H9 (cell line): ENCODE results near the gene RET. TPM values are rescaled to one million over a fixed set of nuclear protein-coding genes. Genes with fewer than 3 reads are reported as not detected.

ENCODE experiments used
- DNase-seq: peaks from one replicate; pipeline ENCODE4 v3.0.0-alpha.2; 2017
- H2AFZ ChIP-seq: one replicate; pipeline ENCODE4 v1.6.1; 2013; ENCODE audit warnings: mild to moderate bottlenecking, low read length, control low read depth, moderate library complexity
- H2AK5ac ChIP-seq: 2 replicates; pipeline ENCODE4 v1.6.1; 2013; ENCODE audit warnings: low read length, control low read depth, mixed read lengths; ENCODE audit not compliant: insufficient read length
- H2BK120ac ChIP-seq: one replicate; pipeline ENCODE4 v1.6.1; 2013; ENCODE audit warnings: low read depth, mild to moderate bottlenecking, low read length, control low read depth, inconsistent platforms; ENCODE audit not compliant: poor library complexity, severe bottlenecking
- H2BK12ac ChIP-seq: 2 replicates; pipeline ENCODE4 v1.6.1; 2013; ENCODE audit warnings: low read length, control low read depth, mixed read lengths, low read depth; ENCODE audit not compliant: insufficient read length
- H2BK15ac ChIP-seq: 2 replicates; pipeline ENCODE4 v1.6.1; 2013; ENCODE audit warnings: low read depth, low read length, control low read depth
- H2BK20ac ChIP-seq: one replicate; pipeline ENCODE4 v1.6.1; 2013; ENCODE audit warnings: low read depth, mild to moderate bottlenecking, low read length, control low read depth, inconsistent platforms; ENCODE audit not compliant: poor library complexity, severe bottlenecking
- H2BK5ac ChIP-seq: 2 replicates; pipeline ENCODE4 v1.6.1; 2013; ENCODE audit warnings: low read length, control low read depth, mixed read lengths; ENCODE audit not compliant: insufficient read length
- H3K14ac ChIP-seq: 2 replicates; pipeline ENCODE4 v1.6.1; 2013; ENCODE audit warnings: low read length, control low read depth; ENCODE audit not compliant: insufficient read depth
- H3K18ac ChIP-seq: 2 replicates; pipeline ENCODE4 v1.6.1; 2013; ENCODE audit warnings: low read depth, mild to moderate bottlenecking, mixed read lengths, low read length, control low read depth; ENCODE audit not compliant: insufficient read length
- H3K23ac ChIP-seq: 2 replicates; pipeline ENCODE4 v1.6.1; 2013; ENCODE audit warnings: low read length, control low read depth, mixed read lengths, low read depth; ENCODE audit not compliant: insufficient read length
- H3K23me2 ChIP-seq: 2 replicates; pipeline ENCODE4 v1.6.1; 2013; ENCODE audit warnings: low read depth, mild to moderate bottlenecking, mixed read lengths, low read length, control low read depth; ENCODE audit not compliant: insufficient read length, poor library complexity, severe bottlenecking
- H3K27ac ChIP-seq: 2 replicates; pipeline ENCODE4 v1.5.1; 2013; ENCODE audit warnings: low read length, control low read depth, mixed read lengths, low read depth; ENCODE audit not compliant: insufficient read length
- H3K27me3 ChIP-seq: 2 replicates; pipeline ENCODE4 v1.6.1; 2013; ENCODE audit warnings: low read length, control low read depth, inconsistent platforms; ENCODE audit not compliant: insufficient read depth
- H3K4ac ChIP-seq: 2 replicates; pipeline ENCODE4 v1.6.1; 2013; ENCODE audit warnings: low read depth, mild to moderate bottlenecking, control low read depth, inconsistent platforms, low read length, moderate library complexity
- H3K4me1 ChIP-seq: 2 replicates; pipeline ENCODE4 v1.6.1; 2013; ENCODE audit warnings: low read length, control low read depth, inconsistent platforms; ENCODE audit not compliant: insufficient read depth
- H3K4me2 ChIP-seq: 2 replicates; pipeline ENCODE4 v1.6.1; 2013; ENCODE audit warnings: low read length, control low read depth, mixed read lengths; ENCODE audit not compliant: insufficient read length, insufficient read depth
- H3K56ac ChIP-seq: 2 replicates; pipeline ENCODE4 v1.6.1; 2013; ENCODE audit warnings: low read depth, mild to moderate bottlenecking, mixed read lengths, low read length, control low read depth; ENCODE audit not compliant: insufficient read length
- H3K79me1 ChIP-seq: 2 replicates; pipeline ENCODE4 v1.6.1; 2013; ENCODE audit warnings: low read depth, mild to moderate bottlenecking, moderate library complexity, low read length, control low read depth, inconsistent platforms; ENCODE audit not compliant: insufficient read depth, poor library complexity, severe bottlenecking
- H3K79me2 ChIP-seq: 2 replicates; pipeline ENCODE4 v1.6.1; 2013; ENCODE audit warnings: low read length, control low read depth, inconsistent platforms; ENCODE audit not compliant: insufficient read depth
- H3K9ac ChIP-seq: 2 replicates; pipeline ENCODE4 v1.6.1; 2013; ENCODE audit warnings: low read length, control low read depth, mixed read lengths; ENCODE audit not compliant: insufficient read length; ENCODE audit errors: extremely low read depth
- H3K9me3 ChIP-seq: one replicate; pipeline ENCODE4 v1.6.1; 2013; ENCODE audit warnings: low read depth, low read length, inconsistent platforms; ENCODE audit not compliant: control insufficient read depth
- H3T11ph ChIP-seq: one replicate; pipeline ENCODE4 v1.6.1; 2013; ENCODE audit warnings: mild to moderate bottlenecking, low read length, control low read depth, inconsistent platforms
- H4K20me1 ChIP-seq: one replicate; pipeline ENCODE4 v1.6.1; 2013; ENCODE audit not compliant: control insufficient read depth, insufficient read length, insufficient read depth
- H4K5ac ChIP-seq: 2 replicates; pipeline ENCODE4 v1.6.1; 2013; ENCODE audit warnings: low read depth, mild to moderate bottlenecking, mixed read lengths, low read length, control low read depth; ENCODE audit not compliant: insufficient read length
- H4K8ac ChIP-seq: replicated peaks from 2 replicates; pipeline ENCODE4 v1.6.1; 2013; ENCODE audit warnings: low read length, control low read depth, mixed read lengths, low read depth; ENCODE audit not compliant: insufficient read length
- H4K91ac ChIP-seq: 2 replicates; pipeline ENCODE4 v1.6.1; 2013; ENCODE audit warnings: low read depth, mild to moderate bottlenecking, moderate library complexity, mixed read lengths, low read length, control low read depth; ENCODE audit not compliant: insufficient read length
- H3K27ac Mint-ChIP-seq, 3 experiments: 2 replicates in 2 of 3; 3 replicates in 1 of 3; pipeline ENCODE4 v1.8.0; 2020 to 2021; ENCODE audit warnings: mixed read lengths in 3 of 3, mild to moderate bottlenecking in 1 of 3, moderate library complexity in 1 of 3
- H3K27me3 Mint-ChIP-seq: 2 replicates; pipeline ENCODE4 v1.8.0; 2021; ENCODE audit warnings: low read depth, mild to moderate bottlenecking, moderate library complexity, mixed read lengths
- H3K36me3 Mint-ChIP-seq, 3 experiments: 2 replicates in 2 of 3; 3 replicates in 1 of 3; pipeline ENCODE4 v1.8.0; 2020 to 2021; ENCODE audit warnings: low read depth in 3 of 3, mixed read lengths in 3 of 3; ENCODE audit not compliant: insufficient read depth in 1 of 3
- H3K4me1 Mint-ChIP-seq, 2 experiments: 2 replicates each; pipeline ENCODE4 v1.8.0; 2020; ENCODE audit warnings: mixed read lengths in 2 of 2
- H3K4me3 Mint-ChIP-seq, 2 experiments: 2 replicates in 1 of 2; 3 replicates in 1 of 2; pipeline ENCODE4 v1.8.0; 2020 to 2021; ENCODE audit warnings: mild to moderate bottlenecking in 2 of 2, mixed read lengths in 2 of 2, moderate library complexity in 1 of 2
- H3K9me3 Mint-ChIP-seq, 2 experiments: 2 replicates in 1 of 2; 3 replicates in 1 of 2; pipeline ENCODE4 v1.8.0; 2020; ENCODE audit warnings: mild to moderate bottlenecking in 2 of 2, mixed read lengths in 2 of 2, moderate library complexity in 1 of 2
- CTCF ChIP-seq: fragments of 200-600 bp; sonication (generic); conservative IDR thresholded peaks from 3 replicates; pipeline ENCODE4 v1.8.0; 2021; ENCODE audit warnings: antibody characterized with exemption, mild to moderate bottlenecking
- WGBS: extraction: QIAGEN DNeasy Blood & Tissue Kit; methylation state at CpG from one replicate; pipeline ENCODE4 v1.1.7; 2013; ENCODE audit warnings: missing lambda C conversion rate, low lambda C conversion rate, mixed read lengths; ENCODE audit not compliant: insufficient read length; ENCODE audit errors: extremely low coverage; 5-methylcytosine and 5-hydroxymethylcytosine counted together
- total RNA-seq: library from RNA; stranded (reverse); gene quantifications from 2 replicates; pipeline ENCODE4 v1.2.1, GENCODE V29; 2021

Gene RET
- total RNA-seq, 1 experiment from 2014 or later: 12.2 TPM

GRCh38 chr10:43121444-43121843, 44.6 kb downstream of the RET start:
- H4K8ac ChIP-seq: no peak overlapping the region
- no peak overlapping the region for H3K9ac ChIP-seq
- no peaks in the 10 kb centered on the region for H3K4me1 ChIP-seq
- H4K20me1 ChIP-seq: no peaks in the 10 kb centered on the region
- H2BK120ac ChIP-seq: no peak overlapping the region
- Mint-ChIP-seq H3K4me1 (no peaks in the 10 kb centered on the region), H3K27me3 (no peaks in the 10 kb centered on the region), H3K9me3 (no peaks in the 10 kb centered on the region), H3K36me3 (peaks cover 0 to 10% (median 5%) of the 10 kb centered on the region in 3 experiments; a peak in 3 of 7 replicates), H3K4me3 (no peak overlapping the region), H3K27ac (no peak overlapping the region)
- no peak overlapping the region for H3T11ph ChIP-seq
- H3K79me1 ChIP-seq: no peaks in the 10 kb centered on the region
- no CpG with 5 or more reads among the region's 1 CpG for WGBS
- TF ChIP-seq CTCF: no peak
- H3K4ac ChIP-seq: no peak overlapping the region
- H3K23ac ChIP-seq: no peak overlapping the region
- H2BK12ac ChIP-seq: no peak overlapping the region
- DNase-seq: no peak
- H2AFZ ChIP-seq: no peak overlapping the region
- no peak overlapping the region for H3K18ac ChIP-seq
- no peak overlapping the region for H3K4me2 ChIP-seq
- H3K79me2 ChIP-seq: no peaks in the 10 kb centered on the region
- no peak overlapping the region for H2BK20ac ChIP-seq
- H3K23me2 ChIP-seq: peaks cover 2% of the 10 kb centered on the region
- H2BK5ac ChIP-seq: no peak overlapping the region
- no peak overlapping the region for H3K56ac ChIP-seq
- no peak overlapping the region for H2AK5ac ChIP-seq
- H4K91ac ChIP-seq: no peak overlapping the region
- H3K14ac ChIP-seq: no peak overlapping the region
- no peak overlapping the region for H2BK15ac ChIP-seq
- H4K5ac ChIP-seq: no peak overlapping the region
- no peak overlapping the region for H3K27ac ChIP-seq
- H3K27me3 ChIP-seq: no peaks in the 10 kb centered on the region
- no peaks in the 10 kb centered on the region for H3K9me3 ChIP-seq
